Activated naive CD4-positive, alpha-beta T cell treated with anti-CD3 and anti-CD28 coated beads, Interleukin-2, amount 50 U/mL, for 24 hours (primary cell): ENCODE results near the gene PCNT.
A peak's percentile ranks its signal among the peaks of the same experiment; 100 is the strongest.

Experiments
- H3K27ac Mint-ChIP-seq: one replicate; pipeline ENCODE4 v1.8.0; 2021; ENCODE audit warnings: mild to moderate bottlenecking, mixed read lengths
- H3K27me3 Mint-ChIP-seq: one replicate; pipeline ENCODE4 v1.8.0; 2021; ENCODE audit warnings: mixed read lengths
- H3K36me3 Mint-ChIP-seq: one replicate; pipeline ENCODE4 v1.8.0; 2021; ENCODE audit warnings: mixed read lengths
- H3K4me1 Mint-ChIP-seq: one replicate; pipeline ENCODE4 v1.8.0; 2021; ENCODE audit warnings: mixed read lengths
- H3K4me3 Mint-ChIP-seq: one replicate; pipeline ENCODE4 v1.8.0; 2021; ENCODE audit warnings: mild to moderate bottlenecking, mixed read lengths
- H3K9me3 Mint-ChIP-seq: one replicate; pipeline ENCODE4 v1.8.0; 2021; ENCODE audit warnings: mixed read lengths

PCNT gene, protein sequence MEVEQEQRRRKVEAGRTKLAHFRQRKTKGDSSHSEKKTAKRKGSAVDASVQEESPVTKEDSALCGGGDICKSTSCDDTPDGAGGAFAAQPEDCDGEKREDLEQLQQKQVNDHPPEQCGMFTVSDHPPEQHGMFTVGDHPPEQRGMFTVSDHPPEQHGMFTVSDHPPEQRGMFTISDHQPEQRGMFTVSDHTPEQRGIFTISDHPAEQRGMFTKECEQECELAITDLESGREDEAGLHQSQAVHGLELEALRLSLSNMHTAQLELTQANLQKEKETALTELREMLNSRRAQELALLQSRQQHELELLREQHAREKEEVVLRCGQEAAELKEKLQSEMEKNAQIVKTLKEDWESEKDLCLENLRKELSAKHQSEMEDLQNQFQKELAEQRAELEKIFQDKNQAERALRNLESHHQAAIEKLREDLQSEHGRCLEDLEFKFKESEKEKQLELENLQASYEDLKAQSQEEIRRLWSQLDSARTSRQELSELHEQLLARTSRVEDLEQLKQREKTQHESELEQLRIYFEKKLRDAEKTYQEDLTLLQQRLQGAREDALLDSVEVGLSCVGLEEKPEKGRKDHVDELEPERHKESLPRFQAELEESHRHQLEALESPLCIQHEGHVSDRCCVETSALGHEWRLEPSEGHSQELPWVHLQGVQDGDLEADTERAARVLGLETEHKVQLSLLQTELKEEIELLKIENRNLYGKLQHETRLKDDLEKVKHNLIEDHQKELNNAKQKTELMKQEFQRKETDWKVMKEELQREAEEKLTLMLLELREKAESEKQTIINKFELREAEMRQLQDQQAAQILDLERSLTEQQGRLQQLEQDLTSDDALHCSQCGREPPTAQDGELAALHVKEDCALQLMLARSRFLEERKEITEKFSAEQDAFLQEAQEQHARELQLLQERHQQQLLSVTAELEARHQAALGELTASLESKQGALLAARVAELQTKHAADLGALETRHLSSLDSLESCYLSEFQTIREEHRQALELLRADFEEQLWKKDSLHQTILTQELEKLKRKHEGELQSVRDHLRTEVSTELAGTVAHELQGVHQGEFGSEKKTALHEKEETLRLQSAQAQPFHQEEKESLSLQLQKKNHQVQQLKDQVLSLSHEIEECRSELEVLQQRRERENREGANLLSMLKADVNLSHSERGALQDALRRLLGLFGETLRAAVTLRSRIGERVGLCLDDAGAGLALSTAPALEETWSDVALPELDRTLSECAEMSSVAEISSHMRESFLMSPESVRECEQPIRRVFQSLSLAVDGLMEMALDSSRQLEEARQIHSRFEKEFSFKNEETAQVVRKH (N-terminal part only)

DNA sequence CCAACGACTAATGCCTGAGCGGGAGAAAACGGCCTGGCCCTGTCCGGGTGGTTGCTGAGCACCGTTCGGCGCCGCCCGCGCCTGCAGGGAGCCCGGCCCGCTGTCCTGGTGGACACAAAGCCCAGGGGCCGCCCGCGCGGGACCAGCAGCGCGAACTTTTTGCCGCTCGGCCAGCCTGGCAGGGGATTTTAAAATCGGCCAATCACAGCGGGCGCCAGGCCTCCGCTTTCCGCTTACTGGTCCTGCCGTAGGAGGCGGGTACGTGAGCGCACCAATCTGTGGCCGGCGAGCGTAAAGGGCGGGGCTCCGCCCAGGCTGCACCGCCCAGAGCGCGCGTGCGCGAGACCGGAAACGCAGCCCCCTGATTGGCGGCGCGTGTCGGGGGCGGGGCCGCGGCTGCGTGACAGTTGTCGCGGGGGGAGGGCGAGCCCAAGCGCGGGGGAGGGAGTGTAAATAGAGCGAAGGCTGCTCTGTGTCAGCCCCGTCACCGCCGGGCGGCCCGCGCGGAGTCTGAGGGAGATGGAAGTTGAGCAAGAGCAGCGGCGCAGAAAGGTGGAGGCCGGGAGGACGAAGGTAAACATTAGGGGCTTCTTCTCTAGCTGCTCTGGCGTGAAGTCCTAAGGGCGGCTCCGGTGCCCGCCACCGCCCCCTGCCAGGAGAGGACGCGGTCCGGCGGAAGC is at the start of gene PCNT, which contains the start of gene C21orf58:
TSS of gene PCNT (plus strand) at position 447 of the 680 bp plus-strand sequence. CDS start at position 520, 73 bp downstream.
TSS of gene C21orf58 (minus strand) at position 161 of the 680 bp plus-strand sequence. CDS start 1,132 bp downstream, outside the sequence.
- peak within 1 kb of the TSS; percentile 99 for H3K27ac Mint-ChIP-seq
- no peaks in the 10 kb centered on the region for H3K9me3 Mint-ChIP-seq
- no peaks in the 10 kb centered on the region for H3K36me3 Mint-ChIP-seq
- H3K4me3 Mint-ChIP-seq = peak within 1 kb of the TSS; percentile 98
- H3K4me1 Mint-ChIP-seq = peaks cover 36% of the 10 kb centered on the region
- no peaks in the 10 kb centered on the region for H3K27me3 Mint-ChIP-seq

DNA sequence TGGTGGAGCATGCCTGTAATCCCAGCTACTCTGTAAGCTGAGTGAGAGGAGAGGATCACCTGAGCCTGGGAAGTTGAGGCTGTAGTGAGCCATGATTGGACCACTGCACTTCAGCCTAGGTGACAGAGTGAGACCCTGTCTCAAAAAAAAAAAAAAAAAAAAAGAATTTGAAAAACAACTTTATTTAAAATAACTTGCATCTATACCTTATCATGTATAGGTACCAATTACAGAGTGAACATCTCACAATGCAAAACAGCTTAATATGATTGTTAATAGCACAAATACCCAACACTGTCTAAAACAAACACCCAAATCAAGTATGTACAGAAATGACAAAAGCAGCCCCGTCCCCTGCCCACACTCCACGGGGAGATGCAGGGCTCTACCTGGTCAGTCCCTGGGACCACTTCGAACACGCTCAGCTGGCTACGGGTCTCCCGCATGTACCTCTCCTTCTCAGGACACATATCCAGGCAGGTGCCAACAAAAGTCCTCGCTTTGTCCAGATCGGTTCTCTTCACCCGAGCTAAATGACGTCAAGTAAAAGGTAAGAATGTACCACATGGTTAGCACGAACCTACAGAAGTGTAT is 49.1 kb upstream of the PCNT start:
- Mint-ChIP-seq H3K27ac (no peak overlapping the region), H3K9me3 (no peaks in the 10 kb centered on the region), H3K4me1 (peaks cover 12% of the 10 kb centered on the region), H3K27me3 (no peaks in the 10 kb centered on the region), H3K36me3 (peaks cover 18% of the 10 kb centered on the region), H3K4me3 (no peak overlapping the region)

DNA sequence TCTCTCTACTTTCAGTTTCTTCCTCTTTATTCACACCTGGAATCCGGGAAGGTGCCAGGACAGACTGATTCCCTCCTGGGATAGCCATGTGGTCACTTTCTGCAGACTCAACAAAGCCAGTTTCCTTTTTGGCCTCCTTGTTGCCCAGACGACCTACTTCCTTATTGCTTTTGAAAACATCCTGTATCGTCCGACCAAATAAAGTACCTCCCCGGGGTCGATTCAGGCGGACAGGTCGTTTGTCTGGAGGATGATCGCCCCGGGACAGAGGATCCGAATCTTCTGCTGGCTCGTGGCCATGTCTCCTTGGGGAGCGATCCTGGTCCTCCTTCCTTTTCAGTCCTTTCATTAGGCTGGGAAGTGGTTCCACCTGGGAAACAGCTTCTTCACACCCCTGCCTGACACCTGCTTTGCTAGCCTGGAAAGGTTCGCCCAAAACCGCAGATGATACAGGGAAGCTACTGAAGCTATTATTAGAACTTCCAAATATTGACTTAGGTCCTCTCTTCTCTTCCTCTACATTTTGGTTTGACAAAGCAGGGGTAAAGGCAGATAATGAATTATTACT is 39.8 kb upstream of the PCNT start:
- Mint-ChIP-seq H3K27ac (peak overlapping the region; percentile 46), H3K27me3 (no peaks in the 10 kb centered on the region), H3K36me3 (peaks cover 12% of the 10 kb centered on the region), H3K4me3 (peak overlapping the region; percentile 81), H3K9me3 (no peaks in the 10 kb centered on the region), H3K4me1 (peaks cover 66% of the 10 kb centered on the region)

DNA sequence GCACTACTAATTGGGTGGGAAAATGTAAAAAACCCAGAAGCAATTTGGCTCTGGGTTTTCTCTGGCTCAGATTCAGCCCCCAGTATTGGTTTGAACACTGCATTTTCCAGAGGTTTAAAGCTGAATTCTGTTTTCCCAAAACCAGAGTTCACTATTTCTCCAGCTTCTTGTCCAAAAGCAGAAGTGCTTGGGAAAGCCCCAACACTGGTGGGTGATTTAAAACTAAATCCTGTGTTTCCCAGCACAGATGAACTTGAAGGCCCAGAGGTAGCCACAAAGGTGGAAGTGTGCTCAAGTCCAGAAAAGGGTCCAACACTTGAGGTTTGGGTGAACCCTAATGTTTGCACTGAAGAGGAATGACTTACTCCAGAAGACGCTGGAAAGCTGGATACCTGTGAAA is 39.2 kb upstream of the PCNT start:
- Mint-ChIP-seq H3K4me3 (peak overlapping the region; percentile 96), H3K9me3 (no peaks in the 10 kb centered on the region), H3K36me3 (peaks cover 12% of the 10 kb centered on the region), H3K4me1 (peaks cover 64% of the 10 kb centered on the region), H3K27ac (no peak overlapping the region), H3K27me3 (no peaks in the 10 kb centered on the region)

DNA sequence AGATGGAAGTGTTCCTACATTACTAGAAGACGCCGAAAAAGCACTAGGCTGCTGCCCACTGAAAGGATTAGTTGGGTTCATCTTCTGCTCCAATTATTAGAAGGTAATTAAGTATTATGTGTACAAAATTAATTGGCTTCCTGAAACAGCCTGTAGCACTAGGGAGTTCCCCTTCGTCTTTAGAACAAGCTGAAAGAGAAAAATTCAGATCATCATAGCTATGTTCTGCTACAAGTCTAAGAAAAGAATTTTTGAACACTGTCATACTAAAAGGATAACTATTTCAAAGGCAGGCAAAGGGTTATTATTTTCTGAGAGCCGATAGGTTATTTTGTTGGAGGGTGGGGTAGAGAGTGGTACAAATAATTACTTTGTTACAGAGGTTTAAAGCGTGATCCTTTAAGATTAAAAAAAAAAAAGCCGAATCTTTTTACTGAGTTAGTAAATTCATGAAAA is 38.7 kb upstream of the PCNT start, which contains the start of gene MCM3AP:
TSS of gene MCM3AP (minus strand) at position 406 of the 456 bp plus-strand sequence. CDS start at position 81, 325 bp downstream.
- peak within 1 kb of the TSS; percentile 99 for H3K4me3 Mint-ChIP-seq
- H3K27ac Mint-ChIP-seq = peak within 1 kb of the TSS; percentile 99
- H3K4me1 Mint-ChIP-seq = peaks cover 60% of the 10 kb centered on the region
- H3K9me3 Mint-ChIP-seq = no peaks in the 10 kb centered on the region
- no peaks in the 10 kb centered on the region for H3K27me3 Mint-ChIP-seq
- peaks cover 12% of the 10 kb centered on the region for H3K36me3 Mint-ChIP-seq

DNA sequence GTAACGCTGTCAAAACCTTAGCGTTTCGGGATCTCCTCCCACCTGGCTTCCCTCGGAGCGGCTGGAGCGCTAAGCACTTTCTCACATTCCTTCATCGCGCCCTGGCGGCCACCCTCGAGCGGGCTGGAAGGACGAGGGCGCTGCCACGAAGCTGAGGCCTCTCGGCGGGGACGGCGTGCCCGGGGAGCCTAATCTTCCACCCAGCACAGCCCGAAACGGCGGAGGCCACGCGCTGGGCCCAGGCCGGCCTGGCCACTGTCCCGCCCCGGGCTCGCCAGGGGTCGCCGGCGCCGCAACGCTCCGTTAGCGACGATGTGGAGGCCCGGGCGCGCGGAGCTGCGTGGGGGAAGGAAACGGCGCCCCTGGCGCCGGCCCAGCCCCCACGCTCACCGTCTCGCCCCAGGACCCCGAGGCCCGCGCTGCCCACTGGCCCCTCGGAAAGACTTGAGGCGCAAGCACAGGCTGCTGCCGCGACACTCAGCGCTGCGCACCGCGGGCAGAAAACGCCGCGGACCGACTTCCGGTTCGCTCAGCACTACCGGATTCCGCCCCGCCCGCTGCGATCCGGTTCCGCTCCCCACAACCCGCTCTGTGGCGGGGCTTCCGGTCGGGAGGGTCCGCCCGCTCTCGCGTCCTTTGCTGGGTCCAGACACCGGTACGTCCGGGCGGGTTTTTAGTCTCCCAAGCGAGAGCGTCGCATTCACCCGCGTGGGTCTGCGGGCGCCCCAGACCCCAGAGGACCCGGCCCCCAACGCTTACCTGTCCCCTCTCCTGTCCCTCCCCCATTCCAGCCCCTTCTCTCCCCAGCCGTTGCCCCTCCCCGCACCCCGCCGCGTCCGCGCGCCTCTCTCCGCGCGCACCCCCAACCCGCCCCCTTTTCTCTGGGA is 38.0 kb upstream of the PCNT start, which contains the start of gene YBEY:
TSS of gene YBEY (plus strand) at position 582 of the 887 bp plus-strand sequence. CDS start 572 bp downstream, outside the sequence.
- H3K9me3 Mint-ChIP-seq = no peaks in the 10 kb centered on the region
- H3K4me3 Mint-ChIP-seq = peak within 1 kb of the TSS; percentile 99
- peaks cover 55% of the 10 kb centered on the region for H3K4me1 Mint-ChIP-seq
- H3K27ac Mint-ChIP-seq = peak within 1 kb of the TSS; percentile 99
- H3K27me3 Mint-ChIP-seq = no peaks in the 10 kb centered on the region
- peaks cover 11% of the 10 kb centered on the region for H3K36me3 Mint-ChIP-seq

DNA sequence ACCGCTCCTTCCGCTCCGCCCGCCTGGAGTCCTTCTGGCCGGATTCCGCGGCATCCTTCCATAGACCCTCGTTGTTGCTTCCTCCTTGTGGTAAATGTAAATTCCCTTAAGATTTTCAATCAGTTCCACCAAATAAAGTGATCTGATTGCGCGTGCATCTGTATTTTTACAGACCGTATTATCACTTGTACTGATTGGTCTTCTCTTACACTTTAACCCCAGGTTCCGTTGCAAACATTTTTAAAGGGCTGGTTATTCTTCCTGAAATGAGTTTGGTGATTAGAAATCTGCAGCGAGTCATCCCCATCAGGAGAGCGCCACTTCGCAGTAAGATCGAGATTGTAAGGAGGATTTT is 37.3 kb upstream of the PCNT start:
- Mint-ChIP-seq H3K36me3 (peaks cover 12% of the 10 kb centered on the region), H3K4me1 (peaks cover 50% of the 10 kb centered on the region), H3K4me3 (peak overlapping the region; percentile 99), H3K27me3 (no peaks in the 10 kb centered on the region), H3K9me3 (no peaks in the 10 kb centered on the region), H3K27ac (peak overlapping the region; percentile 99)

DNA sequence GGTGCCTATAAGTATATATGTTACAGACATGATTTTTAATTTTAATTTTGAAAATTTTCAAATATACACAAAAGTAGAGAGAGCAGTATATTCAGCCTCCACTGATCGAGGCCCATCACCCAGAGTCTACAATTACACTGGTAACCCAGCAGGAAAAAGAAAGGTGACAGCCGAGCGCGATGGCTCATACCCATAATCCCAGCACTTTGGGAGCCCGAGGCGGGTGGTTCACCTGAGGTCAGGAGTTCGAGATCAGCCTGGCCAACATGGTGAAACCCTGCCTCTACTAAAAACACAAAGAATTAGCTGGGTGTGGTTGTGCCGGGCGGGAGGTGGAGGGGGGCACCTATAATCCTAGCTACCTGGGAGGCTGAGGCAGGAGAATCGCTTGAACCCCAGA is 36.4 kb upstream of the PCNT start:
- Mint-ChIP-seq H3K4me3 (no peak overlapping the region), H3K9me3 (no peaks in the 10 kb centered on the region), H3K36me3 (peaks cover 12% of the 10 kb centered on the region), H3K27me3 (no peaks in the 10 kb centered on the region), H3K27ac (no peak overlapping the region), H3K4me1 (peaks cover 50% of the 10 kb centered on the region)

DNA sequence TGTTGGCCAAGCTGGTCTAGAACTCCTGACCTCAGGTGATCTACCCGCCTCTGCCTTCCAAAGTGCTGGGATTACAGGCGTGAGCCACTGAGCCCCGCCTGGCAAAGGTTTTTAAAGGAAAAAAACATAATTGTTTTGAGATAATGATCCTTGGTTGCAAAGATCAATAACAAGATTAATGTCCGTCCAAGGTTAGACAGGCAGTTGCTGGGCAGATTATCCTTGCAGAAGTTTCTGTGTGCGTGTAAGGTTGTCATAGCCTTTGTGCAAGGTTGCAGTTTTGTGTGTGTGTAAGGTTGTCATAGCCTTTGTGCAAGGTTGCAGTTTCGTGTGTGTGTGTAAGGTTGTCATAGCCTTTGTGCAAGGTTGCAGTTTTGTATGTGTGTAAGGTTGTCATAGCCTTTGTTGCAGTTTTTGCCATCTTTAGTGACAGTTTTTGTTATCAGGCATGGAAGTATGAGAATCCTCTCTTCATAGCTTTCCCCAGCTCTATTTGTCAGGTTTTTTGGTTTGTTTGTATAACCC is 34.2 kb upstream of the PCNT start:
- peaks cover 32% of the 10 kb centered on the region for H3K4me1 Mint-ChIP-seq
- peaks cover 7% of the 10 kb centered on the region for H3K36me3 Mint-ChIP-seq
- no peaks in the 10 kb centered on the region for H3K27me3 Mint-ChIP-seq
- no peaks in the 10 kb centered on the region for H3K9me3 Mint-ChIP-seq
- H3K4me3 Mint-ChIP-seq = no peak overlapping the region
- no peak overlapping the region for H3K27ac Mint-ChIP-seq

DNA sequence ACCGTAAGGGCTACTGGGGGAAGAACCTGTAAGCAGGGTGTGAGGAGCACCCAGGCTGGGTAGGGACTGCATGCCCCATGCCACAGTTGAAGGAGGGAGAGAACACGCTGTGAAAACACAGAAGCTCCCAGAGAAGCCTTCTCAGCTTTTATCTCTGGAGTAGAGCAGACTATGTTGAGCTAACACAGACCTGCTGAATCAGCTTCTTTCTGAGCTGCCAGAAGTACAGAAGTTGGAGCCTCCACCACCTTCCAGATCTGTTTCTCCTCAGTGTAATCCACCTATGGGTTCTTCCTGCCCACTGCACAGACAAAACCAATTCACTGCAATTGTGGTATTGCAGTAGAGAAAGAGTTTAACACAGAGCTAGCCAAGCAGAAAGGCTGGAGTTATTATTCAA is 32.4 kb upstream of the PCNT start:
- H3K4me3 Mint-ChIP-seq = no peak overlapping the region
- H3K9me3 Mint-ChIP-seq = no peaks in the 10 kb centered on the region
- peaks cover 6% of the 10 kb centered on the region for H3K36me3 Mint-ChIP-seq
- peaks cover 19% of the 10 kb centered on the region for H3K4me1 Mint-ChIP-seq
- H3K27me3 Mint-ChIP-seq = no peaks in the 10 kb centered on the region
- no peak overlapping the region for H3K27ac Mint-ChIP-seq

DNA sequence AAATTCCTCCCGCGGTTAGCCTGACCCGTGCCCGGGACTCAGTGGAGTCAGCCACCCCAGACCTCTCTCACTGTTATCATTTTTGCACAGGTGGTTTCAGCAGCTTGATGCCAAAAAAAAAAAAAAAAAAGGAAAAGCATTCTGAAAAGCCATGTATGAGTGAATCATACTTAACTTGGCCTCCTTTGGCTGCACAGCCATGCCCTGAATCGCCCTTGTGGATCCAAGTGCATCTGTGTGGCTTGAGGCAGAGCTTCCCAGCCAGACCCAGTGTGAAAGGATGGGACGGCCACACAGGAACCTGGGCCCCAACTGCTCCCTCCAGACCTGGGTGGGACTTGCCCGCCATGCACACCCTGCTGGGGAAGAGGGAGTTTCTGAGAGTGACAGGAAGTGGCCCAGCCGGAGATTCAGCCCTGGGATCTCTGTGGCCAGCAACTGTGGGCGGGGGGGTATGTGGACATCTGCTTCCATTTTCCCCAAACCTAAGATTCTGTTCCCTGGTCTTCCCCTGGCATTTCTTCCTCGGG is 29.2 kb upstream of the PCNT start:
- no peak overlapping the region for H3K4me3 Mint-ChIP-seq
- no peak overlapping the region for H3K27ac Mint-ChIP-seq
- peaks cover 3% of the 10 kb centered on the region for H3K27me3 Mint-ChIP-seq
- peaks cover 2% of the 10 kb centered on the region for H3K36me3 Mint-ChIP-seq
- no peaks in the 10 kb centered on the region for H3K9me3 Mint-ChIP-seq
- peaks cover 6% of the 10 kb centered on the region for H3K4me1 Mint-ChIP-seq

DNA sequence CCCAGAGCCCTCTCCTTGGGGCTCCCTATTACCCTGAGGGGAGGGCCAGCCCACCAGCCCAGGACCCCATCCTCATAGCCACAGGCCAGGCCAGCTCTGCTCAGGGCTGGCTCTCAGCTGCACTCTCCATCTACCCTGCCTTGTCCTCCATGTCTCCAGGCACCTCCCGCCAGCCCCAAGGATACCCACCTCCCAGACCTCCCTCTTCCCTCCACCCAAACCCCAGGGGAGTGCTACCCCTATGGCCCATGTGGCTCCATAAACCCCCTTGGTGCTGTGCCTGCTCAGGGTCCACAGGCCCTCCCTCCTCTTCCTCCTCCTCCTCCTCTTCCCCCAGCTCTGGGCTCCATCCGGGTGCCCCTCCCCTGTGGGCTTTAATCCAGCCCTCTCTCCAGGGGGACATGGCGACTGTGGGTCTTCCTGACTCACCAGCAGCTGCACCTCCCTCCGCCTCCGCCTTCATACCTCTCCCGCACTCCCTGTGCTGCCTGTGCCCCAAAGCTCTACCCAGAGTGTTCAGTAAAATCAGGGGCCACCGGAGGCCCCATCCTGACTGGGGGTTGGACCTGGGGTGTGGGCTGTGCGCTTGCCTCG is 28.7 kb upstream of the PCNT start:
- H3K9me3 Mint-ChIP-seq = no peaks in the 10 kb centered on the region
- H3K36me3 Mint-ChIP-seq = peaks cover 2% of the 10 kb centered on the region
- H3K4me3 Mint-ChIP-seq = no peak overlapping the region

More for the DNA sequence above, 28.7 kb upstream of the PCNT start:
- Mint-ChIP-seq H3K4me1 (peaks cover 5% of the 10 kb centered on the region), H3K27me3 (peaks cover 3% of the 10 kb centered on the region), H3K27ac (no peak overlapping the region)
